ENCODE results near the gene CDYL.

- no peak for TF ChIP-seq TAF1 (conservative IDR thresholded peaks at IDR 0.05)
- no peak for TF ChIP-seq CTCF (IDR thresholded peaks at IDR 0.05; ENCODE audit: low read depth, low read length, missing input control)
- no peak for TF ChIP-seq ZBTB33 (IDR thresholded peaks at IDR 0.05)
- no peak for TF ChIP-seq GABPA (IDR thresholded peaks at IDR 0.05 in 1 of 2, conservative IDR thresholded peaks at IDR 0.05 in 1 of 2)
- no peak for TF ChIP-seq EGR1 (IDR thresholded peaks at IDR 0.05; ENCODE audit: low read depth in 2 of 2)
- no peak for TF ChIP-seq YY1 (IDR thresholded peaks at IDR 0.05)
- no peak for TF ChIP-seq MAX (IDR thresholded peaks at IDR 0.05)
- TF ChIP-seq SP1 (IDR thresholded peaks at IDR 0.05): no peak
- TF ChIP-seq RXRA (IDR thresholded peaks at IDR 0.05): no peak
- TF ChIP-seq FOXA2 (IDR thresholded peaks at IDR 0.05): no peak
Measured at GRCh38 chr6:4873928-4874327, 97.7 kb downstream of the CDYL start.

All from liver (tissue), 3 donors.